Measurements from ENCODE around the gene NCOA7.
A peak's percentile ranks its signal among the peaks of the same experiment; 100 is the strongest.

Gene NCOA7

GRCh38 chr6:125789576-125790357, 993 bp upstream of the NCOA7 start:
- H3K4me1 ChIP-seq (ENCODE audit: low read length), result peaks cover 36% of the 10 kb centered on the region
- H3K4me3 ChIP-seq (ENCODE audit: low read length), result peak overlapping the region; percentile 96
- no peaks in the 10 kb centered on the region for H3K27me3 ChIP-seq (ENCODE audit: low read depth, low read length)
- peaks cover 6% of the 10 kb centered on the region; the same call in 1 of the 2 replicates for H4K20me1 ChIP-seq (ENCODE audit: insufficient read depth, low read length)
- peak overlapping the region; percentile 85 for H3K9ac ChIP-seq (ENCODE audit: low read length)
- H3K36me3 ChIP-seq (replicated peaks; ENCODE audit: low read depth, low read length), result no peaks in the 10 kb centered on the region
- peak overlapping the region; percentile 60 for H3K27ac ChIP-seq (ENCODE audit: low read length)
- H3K9me3 ChIP-seq (ENCODE audit: insufficient read depth, low read length), result no peaks in the 10 kb centered on the region
- peak overlapping the region; percentile 69; the same call in 1 of the 2 replicates for H2AFZ ChIP-seq (ENCODE audit: low read depth, low read length)
- TF ChIP-seq CTCF (IDR thresholded peaks at IDR 0.05; ENCODE audit: low read depth, low read length) (no peak), EZH2phosphoT487 (IDR thresholded peaks at IDR 0.05; ENCODE audit: low read depth) (no peak)
- peaks cover 39% of the 10 kb centered on the region for H3K79me2 ChIP-seq (ENCODE audit: low read length)
- H3K4me2 ChIP-seq (ENCODE audit: low read length), result peak overlapping the region; percentile 98

DNA sequence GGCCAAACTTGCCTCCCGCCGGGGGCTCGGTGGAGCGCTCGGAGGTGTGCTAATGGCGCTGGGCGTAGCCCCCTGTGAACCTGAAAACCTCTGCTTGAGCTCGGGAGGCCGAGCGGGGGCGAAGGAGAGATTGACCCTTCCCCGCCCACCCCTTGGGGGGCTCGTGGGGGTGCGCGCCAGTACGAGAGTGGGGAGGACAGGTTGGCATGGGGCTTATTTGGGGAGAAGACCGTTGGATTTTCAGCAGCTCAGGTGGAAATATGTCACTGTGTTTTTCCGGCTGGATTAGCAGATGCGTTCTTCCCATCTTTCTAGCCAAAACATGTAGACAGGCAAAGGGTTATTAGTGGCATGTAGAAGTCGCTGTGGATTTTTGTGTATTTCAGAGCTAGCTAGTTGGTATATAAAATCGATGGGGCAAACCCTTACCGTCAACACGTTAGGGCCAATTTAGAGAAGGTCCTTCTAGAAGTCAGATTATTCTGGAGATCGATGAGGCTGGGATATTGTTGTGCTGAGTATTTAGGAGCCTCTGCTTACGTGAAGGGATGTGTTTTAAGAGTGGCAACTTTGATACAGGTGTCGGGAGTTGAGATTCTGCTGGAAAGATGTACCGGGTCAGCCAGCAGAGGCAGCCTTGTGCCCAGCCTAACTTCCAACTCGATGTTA, 525 bp downstream of the NCOA7 start:
- peak overlapping the region; percentile 96 for H3K4me3 ChIP-seq (ENCODE audit: low read length)
- H3K9me3 ChIP-seq (ENCODE audit: insufficient read depth, low read length), result no peaks in the 10 kb centered on the region
- no peak overlapping the region for H2AFZ ChIP-seq (ENCODE audit: low read depth, low read length)
- peak overlapping the region; percentile 85 for H3K9ac ChIP-seq (ENCODE audit: low read length)
- H3K27me3 ChIP-seq (ENCODE audit: low read depth, low read length), result no peaks in the 10 kb centered on the region
- H4K20me1 ChIP-seq (ENCODE audit: insufficient read depth, low read length), result peaks cover 6% of the 10 kb centered on the region; the same call in 1 of the 2 replicates
- H3K79me2 ChIP-seq (ENCODE audit: low read length), result peaks cover 54% of the 10 kb centered on the region
- no peaks in the 10 kb centered on the region for H3K36me3 ChIP-seq (replicated peaks; ENCODE audit: low read depth, low read length)
- peak overlapping the region; percentile 60 for H3K27ac ChIP-seq (ENCODE audit: low read length)
- H3K4me2 ChIP-seq (ENCODE audit: low read length), result peak overlapping the region; percentile 75
- peaks cover 52% of the 10 kb centered on the region for H3K4me1 ChIP-seq (ENCODE audit: low read length)
- TF ChIP-seq EZH2phosphoT487 (IDR thresholded peaks at IDR 0.05; ENCODE audit: low read depth) (no peak), CTCF (IDR thresholded peaks at IDR 0.05; ENCODE audit: low read depth, low read length) (peak; percentile 59; the same call in 1 of the 2 replicates)

- H3K27me3 ChIP-seq (ENCODE audit: low read depth, low read length), result no peaks in the 10 kb centered on the region
- peak overlapping the region; percentile 13; the same call in 1 of the 2 replicates for H3K27ac ChIP-seq (ENCODE audit: low read length)
- H3K4me1 ChIP-seq (ENCODE audit: low read length), result peaks cover 54% of the 10 kb centered on the region
- H3K79me2 ChIP-seq (ENCODE audit: low read length), result peaks cover 59% of the 10 kb centered on the region
- H3K36me3 ChIP-seq (replicated peaks; ENCODE audit: low read depth, low read length), result peaks cover under 1% of the 10 kb centered on the region
- no peaks in the 10 kb centered on the region for H3K9me3 ChIP-seq (ENCODE audit: insufficient read depth, low read length)
- no peak overlapping the region for H2AFZ ChIP-seq (ENCODE audit: low read depth, low read length)
- H3K9ac ChIP-seq (ENCODE audit: low read length), result peak overlapping the region; percentile 85
- H3K4me2 ChIP-seq (ENCODE audit: low read length), result peak overlapping the region; percentile 75
- TF ChIP-seq EZH2phosphoT487 (IDR thresholded peaks at IDR 0.05; ENCODE audit: low read depth) (no peak), CTCF (IDR thresholded peaks at IDR 0.05; ENCODE audit: low read depth, low read length) (0 out of 2 replicates have a peak, but pooled peaks have one; percentile 2)
- peaks cover 6% of the 10 kb centered on the region; the same call in 1 of the 2 replicates for H4K20me1 ChIP-seq (ENCODE audit: insufficient read depth, low read length)
- peak overlapping the region; percentile 96 for H3K4me3 ChIP-seq (ENCODE audit: low read length)
These were observed 1.0 kb downstream of the NCOA7 start for GRCh38 chr6:125791820-125792165.

DNA sequence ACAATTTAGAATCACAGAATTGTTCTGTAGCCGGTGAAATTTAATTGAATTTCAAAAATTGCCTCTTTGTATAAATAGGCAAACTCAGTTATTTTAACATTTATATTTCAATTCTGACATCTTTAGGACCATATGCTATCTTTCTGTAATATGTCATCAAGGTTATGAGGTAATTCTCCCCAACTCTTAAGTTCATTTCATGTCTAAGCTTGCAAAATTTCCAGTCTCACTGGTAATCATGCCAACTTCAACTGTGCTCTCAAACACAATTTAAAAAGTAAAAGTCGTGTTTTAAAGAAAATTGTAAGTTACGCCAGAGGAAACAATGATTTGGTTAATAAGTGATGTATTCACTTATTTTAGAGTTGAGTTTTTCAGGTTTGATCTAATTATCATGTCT, 1.4 kb downstream of the NCOA7 start:
- Histone ChIP-seq H3K4me1 (ENCODE audit: low read length) (peaks cover 58% of the 10 kb centered on the region), H2AFZ (ENCODE audit: low read depth, low read length) (no peak overlapping the region), H3K4me2 (ENCODE audit: low read length) (peak overlapping the region; percentile 75), H4K20me1 (ENCODE audit: insufficient read depth, low read length) (peaks cover 6% of the 10 kb centered on the region; the same call in 1 of the 2 replicates), H3K9me3 (ENCODE audit: insufficient read depth, low read length) (no peaks in the 10 kb centered on the region), H3K36me3 (replicated peaks; ENCODE audit: low read depth, low read length) (peaks cover 3% of the 10 kb centered on the region), H3K9ac (ENCODE audit: low read length) (peak overlapping the region; percentile 85), H3K4me3 (ENCODE audit: low read length) (peak overlapping the region; percentile 96), H3K27me3 (ENCODE audit: low read depth, low read length) (no peaks in the 10 kb centered on the region), H3K79me2 (ENCODE audit: low read length) (peaks cover 63% of the 10 kb centered on the region), H3K27ac (ENCODE audit: low read length) (peak overlapping the region; percentile 13; the same call in 1 of the 2 replicates)
- TF ChIP-seq CTCF (IDR thresholded peaks at IDR 0.05; ENCODE audit: low read depth, low read length) (no peak), EZH2phosphoT487 (IDR thresholded peaks at IDR 0.05; ENCODE audit: low read depth) (no peak)

Data from OCI-LY3 (cell line).